GM12875 (cell line): Measurements from ENCODE around the gene GNA14.
"Not testable (repeated sequence)": the region's sequence is repeated elsewhere in the genome, so short reads cannot be mapped to it uniquely, and the experiment has no call there.

Experiments used
- H3K4me3 ChIP-seq: one replicate; pipeline ENCODE4 v1.5.1; 2011; ENCODE audit warnings: low read depth, low read length, control low read depth
- CTCF ChIP-seq: IDR thresholded peaks from 2 replicates; pipeline ENCODE4 v1.5.1; 2011; ENCODE audit warnings: low read depth, mild to moderate bottlenecking, control low read depth, inconsistent platforms, low read length, moderate library complexity, borderline replicate concordance; ENCODE audit not compliant: insufficient read depth

The GNA14 gene

DNA sequence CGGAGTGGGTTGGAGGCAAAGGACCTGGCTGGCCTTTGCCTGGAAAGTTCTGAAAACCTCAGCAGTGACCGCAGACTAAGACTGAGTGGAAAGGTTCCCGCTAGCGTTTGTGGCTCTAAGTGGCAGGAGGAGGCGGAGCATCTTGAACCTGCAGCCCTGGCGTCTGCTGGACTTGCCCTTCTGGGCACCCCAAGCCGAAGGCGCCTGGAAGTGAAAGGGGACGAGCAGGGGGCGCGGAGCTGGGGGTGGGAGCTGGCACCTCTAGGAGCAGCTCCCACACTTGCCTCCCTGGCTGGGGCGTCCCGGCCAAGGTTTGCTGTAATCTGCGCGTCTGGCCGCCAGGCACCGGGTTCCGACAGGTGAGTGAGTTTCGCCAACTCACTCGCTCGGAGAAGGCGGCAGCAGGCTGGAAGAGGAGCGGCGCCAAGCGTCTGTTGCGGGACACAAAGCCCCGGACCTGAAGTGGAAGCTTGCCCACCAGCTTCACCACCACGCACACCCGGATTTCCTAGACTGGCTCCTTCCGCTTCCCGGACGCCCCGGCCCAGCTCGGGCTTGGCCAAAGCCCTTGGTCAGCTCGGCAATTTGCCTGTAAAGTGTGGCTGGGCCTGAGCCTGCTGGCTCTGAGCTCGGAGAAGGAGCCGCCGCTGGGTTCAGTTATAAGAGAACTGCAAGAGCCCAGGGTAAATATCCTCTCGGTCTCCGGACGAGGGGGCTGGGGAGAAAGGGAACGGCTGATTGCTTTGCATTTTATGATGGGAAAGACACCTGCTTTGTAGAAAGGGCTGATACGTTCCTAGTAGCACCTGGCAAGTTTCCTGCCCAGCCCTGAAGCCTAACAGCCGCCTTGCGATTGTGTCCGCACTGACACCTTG is at the start of gene GNA14:
Gene GNA14, minus strand, starts transcription at position 89 of the 875 bp plus-strand sequence. CDS start 529 bp downstream, outside the sequence.
- no peak within 1 kb of the TSS for H3K4me3 ChIP-seq
- TF ChIP-seq CTCF, result no peak

DNA sequence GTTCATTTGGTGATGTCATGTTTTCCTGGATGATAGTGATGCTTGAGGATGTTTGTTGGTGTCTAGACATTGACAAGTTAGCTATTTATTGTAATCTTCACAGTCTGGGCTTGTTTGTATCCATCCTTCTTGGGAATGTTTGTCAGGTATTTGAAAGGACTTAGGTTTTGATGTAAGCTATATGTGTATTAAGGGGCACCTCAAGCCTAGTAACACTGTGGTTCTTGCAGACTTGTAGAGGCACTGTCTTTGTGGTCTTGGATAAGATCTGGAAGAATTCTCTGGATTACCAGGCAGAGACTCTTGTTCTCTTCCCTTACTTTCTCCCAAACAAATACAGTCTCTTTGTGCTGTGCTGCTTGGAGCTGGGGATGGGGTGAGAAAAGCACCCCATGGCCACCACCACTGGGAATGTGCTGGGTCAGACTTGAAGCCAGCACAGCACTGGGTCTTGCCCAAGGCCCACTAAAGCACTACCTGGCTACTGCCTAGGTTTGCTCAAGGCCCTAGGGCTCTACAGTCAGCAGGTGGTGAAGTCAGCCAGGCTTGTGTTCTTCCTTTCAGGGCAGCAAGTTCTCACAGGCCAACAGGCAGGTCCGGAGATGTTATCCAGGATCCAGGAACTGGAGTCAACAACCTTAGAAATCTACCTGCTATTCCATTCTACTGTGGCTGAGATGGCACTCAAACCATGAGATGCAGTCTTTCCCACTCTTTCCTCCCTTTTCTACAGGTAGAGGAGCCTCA is 49.3 kb upstream of the GNA14 start:
- H3K4me3 ChIP-seq, result no peak overlapping the region
- TF ChIP-seq CTCF, result no peak

GRCh38 chr9:77690723-77691122 is 42.6 kb upstream of the GNA14 start:
- H3K4me3 ChIP-seq, result not testable (repeated sequence)

DNA sequence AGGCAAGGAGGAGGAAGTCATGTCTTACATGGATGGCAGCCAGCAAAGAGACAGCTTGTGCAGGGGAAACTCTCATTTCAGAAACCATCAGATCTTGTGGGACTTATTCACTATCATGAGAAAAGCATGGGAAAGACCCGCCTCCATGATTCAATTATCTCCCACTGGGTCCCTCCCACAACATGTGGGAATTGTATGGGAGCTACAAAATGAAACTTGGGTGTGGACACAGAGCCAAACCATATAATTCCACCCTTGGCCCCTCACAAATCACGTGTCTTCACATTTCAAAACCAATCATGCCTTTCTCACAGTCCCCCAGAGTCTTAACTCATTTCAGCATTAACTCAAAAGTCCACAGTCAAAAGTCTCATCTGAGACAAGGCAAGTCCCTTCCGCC is 42.0 kb upstream of the GNA14 start:
- H3K4me3 ChIP-seq, result not testable (repeated sequence)

- H3K4me3 ChIP-seq, result not testable (repeated sequence)
Measured at GRCh38 chr9:77687737-77688136, 39.6 kb upstream of the GNA14 start.

DNA sequence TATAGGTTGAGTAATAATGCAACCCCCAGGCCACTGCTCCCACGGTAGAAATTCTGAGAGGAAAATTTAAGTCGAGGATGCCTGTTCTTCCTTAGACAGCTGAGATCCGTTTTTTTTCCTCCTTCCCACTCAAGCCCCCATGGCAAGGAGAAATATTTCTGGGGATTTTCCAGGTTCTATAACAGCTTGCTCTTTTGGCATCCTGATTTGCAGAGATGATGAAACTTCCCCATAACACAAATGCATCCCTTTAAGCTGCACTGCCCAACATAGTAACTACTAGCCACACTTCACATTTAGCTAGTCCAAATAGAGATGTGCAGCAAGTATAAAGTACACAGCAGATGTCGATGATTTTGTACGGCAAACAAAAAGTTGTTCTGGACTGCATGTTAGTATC is 32.5 kb upstream of the GNA14 start:
- no peak for TF ChIP-seq CTCF
- no peak overlapping the region for H3K4me3 ChIP-seq

- TF ChIP-seq CTCF, result no peak
- H3K4me3 ChIP-seq, result no peak overlapping the region
Measured at GRCh38 chr9:77679661-77680368, 31.7 kb upstream of the GNA14 start.

DNA sequence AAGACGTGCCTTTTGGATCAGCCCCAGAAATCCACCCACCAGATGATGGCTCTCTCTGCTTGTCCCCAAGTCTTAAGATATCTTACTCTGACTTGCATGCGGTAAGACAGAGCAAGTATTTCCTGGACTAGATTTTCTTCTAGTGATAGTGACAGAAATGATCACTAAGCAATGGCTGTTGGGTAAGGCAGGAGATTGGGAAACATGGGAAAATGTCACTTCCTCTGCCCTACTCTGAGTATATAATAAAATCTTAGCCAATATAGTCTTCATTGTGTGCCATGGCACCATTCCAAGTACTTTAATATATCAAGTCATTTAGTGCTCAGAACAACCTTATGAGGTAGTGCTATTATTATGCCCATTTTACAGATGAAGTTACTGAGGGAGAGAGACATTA is 31.0 kb upstream of the GNA14 start:
- H3K4me3 ChIP-seq, result no peak overlapping the region
- no peak for TF ChIP-seq CTCF
